Endothelial cell of umbilical vein (primary cell): ENCODE results near the gene MOB2. TPM values are rescaled to one million over a fixed set of nuclear protein-coding genes. Genes with fewer than 3 reads are reported as not detected.

ENCODE experiments used
- BruUV-seq: library from RNA; stranded (reverse); fragments of 400-500 nt; replicated peaks from 2 replicates; lab custom pipeline; 2021; lab: Mats Ljungman, UMichigan
- CTCF ChIA-PET: fragments of 300-600, 350-600 bp; sonication (Branson Sonifier 250); formaldehyde crosslinking; loops from one replicate; lab custom pipeline; 2021; ENCODE audit warnings: antibody characterized with exemption, inconsistent platforms; lab: Charles Lee
- POLR2A ChIA-PET: fragments of 300-600, 350-600 bp; sonication (Branson Sonifier 250); formaldehyde crosslinking; loops from one replicate; lab custom pipeline; 2021; ENCODE audit warnings: antibody characterized with exemption, inconsistent platforms; lab: Charles Lee
- DNase-seq: peaks from one replicate; pipeline ENCODE4 v3.0.0-alpha.2; 2011; ENCODE audit warnings: low read depth, low spot score
- FAIRE-seq: peaks from 2 replicates; lab custom pipeline; 2011; peaks lifted over from hg19 to GRCh38; lab: Jason Lieb, UNC
- H2AFZ ChIP-seq: 2 replicates; pipeline ENCODE4 v1.6.0; 2012; ENCODE audit warnings: low read depth, low read length, control low read depth, inconsistent platforms
- H3K27ac ChIP-seq: 2 replicates; pipeline ENCODE4 v1.5.1; 2011; ENCODE audit warnings: low read depth, mild to moderate bottlenecking, control low read depth, low read length, moderate library complexity; ENCODE audit not compliant: insufficient read depth
- H3K27me3 ChIP-seq, 2 experiments: 2 replicates each; pipeline versions ENCODE4 v1.6.0 to v1.6.1; 2011; ENCODE audit warnings: low read length in 2 of 2, mixed read lengths in 1 of 2; ENCODE audit not compliant: control insufficient read depth in 2 of 2, insufficient read depth in 2 of 2
- H3K36me3 ChIP-seq, 2 experiments: 2 replicates in 1 of 2; 3 replicates in 1 of 2; pipeline ENCODE4 v1.5.1; 2011; ENCODE audit warnings: low read length in 2 of 2, mild to moderate bottlenecking in 1 of 2, moderate library complexity in 1 of 2; ENCODE audit not compliant: control insufficient read depth in 2 of 2, insufficient read depth in 2 of 2; ENCODE audit errors: extremely low read depth in 1 of 2
- H3K4me1 ChIP-seq: 3 replicates; pipeline ENCODE4 v1.5.1; 2011; ENCODE audit warnings: mild to moderate bottlenecking, low read length; ENCODE audit not compliant: control insufficient read depth, insufficient read depth; ENCODE audit errors: extremely low read depth
- H3K4me2 ChIP-seq: 2 replicates; pipeline ENCODE4 v1.6.1; 2011; ENCODE audit warnings: low read length, control low read depth, mixed read lengths; ENCODE audit not compliant: insufficient read depth
- H3K4me3 ChIP-seq, 3 experiments: fragments of 200-600 bp in 1 of 3; sonication (generic), shearing (Covaris generic) in 1 of 3; replicated peaks in 1 of 3; 2 replicates each; pipeline ENCODE4 v1.5.1; 2011 to 2016; ENCODE audit warnings: control low read depth in 3 of 3, low read length in 3 of 3, mild to moderate bottlenecking in 2 of 3, inconsistent platforms in 1 of 3, low read depth in 1 of 3, moderate library complexity in 1 of 3; ENCODE audit not compliant: insufficient read depth in 1 of 3
- H3K79me2 ChIP-seq: 2 replicates; pipeline ENCODE4 v1.6.0; 2012; ENCODE audit warnings: low read length, inconsistent platforms; ENCODE audit not compliant: control insufficient read depth, insufficient read depth
- H3K9ac ChIP-seq: replicated peaks from 2 replicates; pipeline ENCODE3; 2011; ENCODE audit warnings: low read length, control low read depth; ENCODE audit not compliant: insufficient read depth; ENCODE audit errors: extremely low read depth
- H3K9me1 ChIP-seq: replicated peaks from 3 replicates; pipeline ENCODE4 v1.6.0; 2011; ENCODE audit warnings: mild to moderate bottlenecking, low read length; ENCODE audit not compliant: control insufficient read depth, insufficient read depth; ENCODE audit errors: extremely low read depth
- H3K9me3 ChIP-seq: replicated peaks from 2 replicates; pipeline ENCODE4 v1.5.1; 2012; ENCODE audit warnings: low read length, inconsistent platforms; ENCODE audit not compliant: control insufficient read depth, insufficient read depth
- H4K20me1 ChIP-seq: replicated peaks from 2 replicates; pipeline ENCODE3; 2011; ENCODE audit warnings: mild to moderate bottlenecking, low read length; ENCODE audit not compliant: control insufficient read depth, insufficient read depth; ENCODE audit errors: extremely low read depth
- CTCF ChIP-seq, 2 donors: IDR thresholded peaks; 1 replicate in 1 of 2; 2 replicates in 1 of 2; pipeline ENCODE4 v1.5.1; 2011; ENCODE audit warnings: low read length in 2 of 2, mild to moderate bottlenecking in 2 of 2, moderate library complexity in 2 of 2, control low read depth in 1 of 2, inconsistent platforms in 1 of 2, low read depth in 1 of 2; ENCODE audit not compliant: insufficient read depth in 1 of 2; ENCODE audit errors: extremely low read depth in 1 of 2
- GATA2 ChIP-seq: IDR thresholded peaks from 2 replicates; pipeline ENCODE4 v1.7.0; 2011; ENCODE audit warnings: low read depth, mild to moderate bottlenecking, moderate library complexity, mixed read lengths, low read length; ENCODE audit not compliant: insufficient read length, insufficient read depth
- JUN ChIP-seq: IDR thresholded peaks from 2 replicates; pipeline ENCODE4 v1.6.1; 2011; ENCODE audit warnings: borderline replicate concordance, low read depth; ENCODE audit not compliant: insufficient read length, insufficient read depth
- MAX ChIP-seq: IDR thresholded peaks from 2 replicates; pipeline ENCODE4 v1.6.1; 2011; ENCODE audit not compliant: insufficient read depth, insufficient read length
- MYC ChIP-seq: IDR thresholded peaks from one replicate; pipeline ENCODE4 v1.6.1; 2011; ENCODE audit warnings: mild to moderate bottlenecking, low read depth, low read length
- POLR2A ChIP-seq: IDR thresholded peaks from 2 replicates; pipeline ENCODE4 v1.6.1; 2012; ENCODE audit warnings: low read depth, mild to moderate bottlenecking, control low read depth, low read length
- POLR2AphosphoS5 ChIP-seq: IDR thresholded peaks from 2 replicates; pipeline ENCODE4 v1.6.1; 2012; ENCODE audit warnings: low read depth, mild to moderate bottlenecking, control low read depth, low read length, moderate library complexity; ENCODE audit not compliant: insufficient read depth
- dilution Hi-C: fragments of 300-500 bp; cut with MboI; formaldehyde crosslinking; loops from one replicate; pipeline ENCODE4 v1.15.0; 2019; ENCODE audit warnings: low sequenced_read_pairs; ENCODE audit not compliant: extremely low pct_ligation_motif_present
- intact Hi-C: fragments of 100-400 bp; cut with micrococcal nuclease; formaldehyde crosslinking; loops from one replicate; pipeline ENCODE4 v1.10.0; 2022
- polyA plus RNA-seq, 4 experiments: library from polyadenylated mRNA; depleted of rRNA in 3 of 4; stranded (reverse) in 3 of 4; unstranded in 1 of 4; fragments of >200 nt; gene quantifications; 2 replicates each; pipeline versions ENCODE4 v1.2.1 to v1.2.3, GENCODE V29; 2011 to 2012; ENCODE audit warnings: missing spikeins in 1 of 4
- total RNA-seq: library from RNA; stranded (reverse); gene quantifications from 2 replicates; pipeline ENCODE4 v1.2.3, GENCODE V29; 2021

The MOB2 gene
- total and polyA plus RNA-seq, 2 donors (not counting 3 experiments of a cell fraction or from before 2014, with no cell fraction given), result 38.2 to 50.6 TPM

GRCh38 chr11:1425439-1425838 is 61.1 kb downstream of the MOB2 start:
- Histone ChIP-seq H3K27me3 (no peaks in the 10 kb centered on the region), H3K4me3 (no peak overlapping the region), H3K27ac (no peak overlapping the region), H3K9ac (no peak overlapping the region), H3K4me2 (no peak overlapping the region), H2AFZ (no peak overlapping the region), H3K9me1 (no peaks in the 10 kb centered on the region), H3K36me3 (no peaks in the 10 kb centered on the region), H3K9me3 (no peaks in the 10 kb centered on the region), H3K79me2 (no peaks in the 10 kb centered on the region), H4K20me1 (no peaks in the 10 kb centered on the region), H3K4me1 (no peaks in the 10 kb centered on the region)
- CTCF ChIA-PET, result no interaction called here
- no peak for FAIRE-seq
- POLR2A ChIA-PET, result no interaction called here
- TF ChIP-seq JUN (no peak), POLR2A (no peak), GATA2 (no peak), POLR2AphosphoS5 (no peak), MYC (no peak), CTCF (IDR thresholded peaks at IDR 0.05; ENCODE audit: extremely low read depth in 1 of 2, insufficient read depth in 1 of 2, low read depth in 1 of 2, low read length in 2 of 2) (no peak)
- dilution Hi-C loops (no loop called here), intact Hi-C loops (no loop called here)
- BruUV-seq, result no TSS peak
- no peak for DNase-seq

- CTCF ChIA-PET, result no interaction called here
- dilution Hi-C loops (no loop called here), intact Hi-C loops (no loop called here)
- Histone ChIP-seq H3K79me2 (no peaks in the 10 kb centered on the region), H3K9me1 (no peaks in the 10 kb centered on the region), H3K9me3 (no peaks in the 10 kb centered on the region), H3K27me3 (no peaks in the 10 kb centered on the region), H4K20me1 (no peaks in the 10 kb centered on the region), H3K4me1 (no peaks in the 10 kb centered on the region), H3K36me3 (no peaks in the 10 kb centered on the region), H3K27ac (no peak overlapping the region), H2AFZ (no peak overlapping the region), H3K9ac (no peak overlapping the region), H3K4me2 (no peak overlapping the region), H3K4me3 (no peak overlapping the region)
- no TSS peak for BruUV-seq
- DNase-seq (no peak), FAIRE-seq (no peak)
- TF ChIP-seq CTCF (IDR thresholded peaks at IDR 0.05; ENCODE audit: extremely low read depth in 1 of 2, insufficient read depth in 1 of 2, low read depth in 1 of 2, low read length in 2 of 2) (no peak), MAX (no peak), JUN (no peak), POLR2AphosphoS5 (no peak)
- POLR2A ChIA-PET, result no interaction called here
Measured at GRCh38 chr11:1425006-1425405, 61.6 kb downstream of the MOB2 start.
